Panc1 (cell line): ENCODE data around the gene TMOD1.

Experiments used
- POLR2AphosphoS5 ChIP-seq: IDR thresholded peaks from 2 replicates; pipeline ENCODE4 v1.6.1; 2012; ENCODE audit warnings: mild to moderate bottlenecking, low read depth, low read length, moderate library complexity
- REST ChIP-seq, 2 experiments: IDR thresholded peaks; 2 replicates each; pipeline ENCODE4 v1.6.1; 2011 to 2012; ENCODE audit warnings: low read depth in 2 of 2, control low read depth in 1 of 2, low read length in 1 of 2, mild to moderate bottlenecking in 1 of 2, moderate library complexity in 1 of 2; ENCODE audit not compliant: insufficient read depth in 1 of 2
- TF ChIP-seq, protein P1 (sequence below): fragments of 450-650 bp; IDR thresholded peaks from 2 replicates; pipeline ENCODE4 v1.5.1; 2017; ENCODE audit warnings: mild to moderate bottlenecking

DNA sequence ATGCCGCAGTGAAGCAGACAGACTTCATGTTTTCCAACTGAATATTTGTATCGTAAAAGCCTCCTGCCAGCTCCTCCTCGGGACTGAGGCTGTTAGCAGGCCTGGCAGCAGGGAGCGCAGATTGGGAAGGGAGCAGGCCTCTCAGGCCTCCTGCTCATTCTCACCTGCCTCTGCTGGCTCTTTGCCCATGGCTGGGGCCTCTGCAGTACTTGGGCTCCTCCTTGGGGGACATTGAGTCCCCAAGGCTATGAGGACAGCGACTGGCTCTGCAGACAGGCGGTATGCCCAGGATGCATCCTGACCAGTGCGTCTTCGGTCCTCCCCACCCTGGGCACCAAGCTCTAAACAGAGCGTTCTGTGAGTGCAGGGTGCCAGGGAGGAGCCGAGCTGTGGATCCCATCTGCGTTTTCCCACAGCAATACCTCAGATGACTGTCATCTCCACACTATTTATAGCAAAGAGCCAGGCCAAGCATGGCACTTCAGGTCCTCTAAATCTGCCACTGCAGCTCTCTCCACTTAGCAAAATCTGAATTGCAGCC is 93.0 kb downstream of the TMOD1 start:
- TF ChIP-seq, protein P1, sequence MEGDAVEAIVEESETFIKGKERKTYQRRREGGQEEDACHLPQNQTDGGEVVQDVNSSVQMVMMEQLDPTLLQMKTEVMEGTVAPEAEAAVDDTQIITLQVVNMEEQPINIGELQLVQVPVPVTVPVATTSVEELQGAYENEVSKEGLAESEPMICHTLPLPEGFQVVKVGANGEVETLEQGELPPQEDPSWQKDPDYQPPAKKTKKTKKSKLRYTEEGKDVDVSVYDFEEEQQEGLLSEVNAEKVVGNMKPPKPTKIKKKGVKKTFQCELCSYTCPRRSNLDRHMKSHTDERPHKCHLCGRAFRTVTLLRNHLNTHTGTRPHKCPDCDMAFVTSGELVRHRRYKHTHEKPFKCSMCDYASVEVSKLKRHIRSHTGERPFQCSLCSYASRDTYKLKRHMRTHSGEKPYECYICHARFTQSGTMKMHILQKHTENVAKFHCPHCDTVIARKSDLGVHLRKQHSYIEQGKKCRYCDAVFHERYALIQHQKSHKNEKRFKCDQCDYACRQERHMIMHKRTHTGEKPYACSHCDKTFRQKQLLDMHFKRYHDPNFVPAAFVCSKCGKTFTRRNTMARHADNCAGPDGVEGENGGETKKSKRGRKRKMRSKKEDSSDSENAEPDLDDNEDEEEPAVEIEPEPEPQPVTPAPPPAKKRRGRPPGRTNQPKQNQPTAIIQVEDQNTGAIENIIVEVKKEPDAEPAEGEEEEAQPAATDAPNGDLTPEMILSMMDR: no peak
- no peak for TF ChIP-seq POLR2AphosphoS5
- no peak for TF ChIP-seq REST (IDR thresholded peaks at IDR 0.05; ENCODE audit: insufficient read depth in 1 of 2, low read depth in 2 of 2, low read length in 1 of 2)
